Fibroblast of the aortic adventitia (primary cell): ENCODE results near the gene CAVIN1. TPM values are rescaled to one million over a fixed set of nuclear protein-coding genes. Genes with fewer than 3 reads are reported as not detected.
"Not testable (repeated sequence)": the region's sequence is repeated elsewhere in the genome, so short reads cannot be mapped to it uniquely, and the experiment has no call there.

Experiments used
- DNase-seq: peaks from one replicate; pipeline ENCODE4 v3.0.0-alpha.2; 2010; ENCODE audit warnings: low read depth
- H3K4me3 ChIP-seq: 2 replicates; pipeline ENCODE4 v1.5.1; 2011; ENCODE audit warnings: low read depth, mild to moderate bottlenecking, control low read depth, low read length, moderate library complexity
- total RNA-seq: library from RNA; depleted of rRNA; stranded (reverse); fragments of >200 nt; gene quantifications from 2 replicates; pipeline ENCODE4 v1.2.3, GENCODE V29; 2012; ENCODE audit warnings: low replicate concordance
- TF ChIP-seq, protein P1 (sequence below): IDR thresholded peaks from 2 replicates; pipeline ENCODE4 v1.5.1; 2011; ENCODE audit warnings: mild to moderate bottlenecking, low read length, control low read depth, inconsistent platforms; ENCODE audit not compliant: insufficient read depth

CAVIN1 gene
- total RNA-seq, 1 donor: 721 TPM

- TF ChIP-seq, protein P1, sequence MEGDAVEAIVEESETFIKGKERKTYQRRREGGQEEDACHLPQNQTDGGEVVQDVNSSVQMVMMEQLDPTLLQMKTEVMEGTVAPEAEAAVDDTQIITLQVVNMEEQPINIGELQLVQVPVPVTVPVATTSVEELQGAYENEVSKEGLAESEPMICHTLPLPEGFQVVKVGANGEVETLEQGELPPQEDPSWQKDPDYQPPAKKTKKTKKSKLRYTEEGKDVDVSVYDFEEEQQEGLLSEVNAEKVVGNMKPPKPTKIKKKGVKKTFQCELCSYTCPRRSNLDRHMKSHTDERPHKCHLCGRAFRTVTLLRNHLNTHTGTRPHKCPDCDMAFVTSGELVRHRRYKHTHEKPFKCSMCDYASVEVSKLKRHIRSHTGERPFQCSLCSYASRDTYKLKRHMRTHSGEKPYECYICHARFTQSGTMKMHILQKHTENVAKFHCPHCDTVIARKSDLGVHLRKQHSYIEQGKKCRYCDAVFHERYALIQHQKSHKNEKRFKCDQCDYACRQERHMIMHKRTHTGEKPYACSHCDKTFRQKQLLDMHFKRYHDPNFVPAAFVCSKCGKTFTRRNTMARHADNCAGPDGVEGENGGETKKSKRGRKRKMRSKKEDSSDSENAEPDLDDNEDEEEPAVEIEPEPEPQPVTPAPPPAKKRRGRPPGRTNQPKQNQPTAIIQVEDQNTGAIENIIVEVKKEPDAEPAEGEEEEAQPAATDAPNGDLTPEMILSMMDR: peak; percentile 89
- peak; percentile 98 for DNase-seq
- H3K4me3 ChIP-seq: no peak overlapping the region
Observed at GRCh38 chr17:42428141-42428944, 5.3 kb upstream of the CAVIN1 start.

DNA sequence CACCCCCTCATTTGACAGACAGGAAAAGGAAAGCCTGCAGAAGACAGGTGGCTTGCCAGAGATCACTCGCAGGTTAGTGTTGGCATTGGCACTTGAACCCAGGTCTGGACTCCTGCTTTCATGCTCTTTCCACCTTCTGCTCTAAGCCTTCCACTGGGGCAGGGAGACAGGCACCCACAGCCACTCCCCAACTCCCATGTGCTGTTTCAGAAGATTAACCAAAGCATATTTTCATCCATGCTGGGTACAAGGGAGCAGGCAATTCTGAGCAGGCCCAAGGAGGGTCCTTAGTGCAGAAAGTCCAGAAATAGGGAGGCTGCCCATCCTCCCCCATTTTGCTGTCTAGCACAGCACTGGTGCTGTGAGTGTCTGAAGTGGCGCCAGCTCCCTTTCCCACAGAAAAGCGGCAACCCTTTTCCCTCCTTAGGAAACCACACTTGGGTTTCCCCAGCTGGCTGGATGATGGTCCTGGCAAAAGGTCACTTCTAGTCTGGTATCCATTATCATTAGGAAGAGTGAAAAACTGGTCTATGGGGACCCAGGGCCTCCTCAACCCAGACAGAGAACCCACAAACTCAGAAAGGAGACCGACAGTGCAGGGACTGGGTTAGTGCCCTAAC is 2.0 kb upstream of the CAVIN1 start:
- TF ChIP-seq, protein P1: no peak
- no peak for DNase-seq
- H3K4me3 ChIP-seq: no peak overlapping the region

GRCh38 chr17:42423766-42424165 is 710 bp upstream of the CAVIN1 start:
- no peak for DNase-seq
- TF ChIP-seq, protein P1: no peak
- H3K4me3 ChIP-seq: peak overlapping the region; percentile 57

- DNase-seq: no peak
- peak overlapping the region; percentile 98 for H3K4me3 ChIP-seq
- TF ChIP-seq, protein P1: no peak
Observed at GRCh38 chr17:42422412-42422957, 571 bp downstream of the CAVIN1 start.

- peak; percentile 72 for DNase-seq
- TF ChIP-seq, protein P1: no peak
- peak overlapping the region; percentile 98 for H3K4me3 ChIP-seq
Observed at GRCh38 chr17:42421507-42422338, 1.3 kb downstream of the CAVIN1 start.

DNA sequence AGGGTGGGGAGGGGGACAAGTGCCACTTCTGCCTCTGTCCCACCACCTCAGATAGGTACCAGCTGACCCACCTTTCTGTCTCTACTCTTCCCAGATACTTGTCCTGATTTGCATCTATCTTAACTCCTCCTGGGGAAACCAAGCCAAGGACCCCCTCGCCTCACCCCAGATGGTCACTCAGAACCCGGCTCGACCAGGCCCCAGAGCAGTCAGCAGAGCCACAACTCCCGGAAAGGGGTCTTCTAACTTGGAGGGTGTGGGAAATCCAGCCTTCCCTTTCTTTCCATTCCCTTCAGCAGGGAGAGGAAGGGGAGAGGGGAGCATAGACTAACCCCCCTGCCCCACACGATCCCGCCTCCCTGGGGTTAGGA is 1.9 kb downstream of the CAVIN1 start:
- DNase-seq: no peak
- peak overlapping the region; percentile 98 for H3K4me3 ChIP-seq
- TF ChIP-seq, protein P1: no peak

GRCh38 chr17:42417981-42418380 is 5.1 kb downstream of the CAVIN1 start:
- not testable (repeated sequence) for H3K4me3 ChIP-seq, DNase-seq
